ENCODE data around the gene FFAR3.
A peak's percentile ranks its signal among the peaks of the same experiment; 100 is the strongest.

FFAR3 gene

GRCh38 chr19:35357867-35358573 lies at the start of gene FFAR3:
TSS of gene FFAR3 (plus strand) at chr19:35358460. CDS start at chr19:35358891, 431 bp downstream.
- DNase-seq: peak; percentile 52

- DNase-seq: no peak
Measured at GRCh38 chr19:35308910-35309309, 49.4 kb upstream of the FFAR3 start.

- DNase-seq: no peak
Measured at GRCh38 chr19:35309481-35310279, 48.6 kb upstream of the FFAR3 start.

GRCh38 chr19:35310331-35310730 lies 47.9 kb upstream of the FFAR3 start:
- DNase-seq: no peak

- no peak for DNase-seq
Measured at GRCh38 chr19:35310811-35311465, 47.3 kb upstream of the FFAR3 start.

GRCh38 chr19:35311901-35312665 lies 46.2 kb upstream of the FFAR3 start:
- no peak for DNase-seq

GRCh38 chr19:35313587-35313986 lies 44.7 kb upstream of the FFAR3 start:
- DNase-seq: no peak

- DNase-seq: no peak
Measured at GRCh38 chr19:35314031-35314430, 44.2 kb upstream of the FFAR3 start.

GRCh38 chr19:35314858-35315470 lies 43.3 kb upstream of the FFAR3 start:
- no peak for DNase-seq

- no peak for DNase-seq
Measured at GRCh38 chr19:35315883-35316282, 42.4 kb upstream of the FFAR3 start.

GRCh38 chr19:35316560-35316959 lies 41.7 kb upstream of the FFAR3 start:
- DNase-seq: no peak

GRCh38 chr19:35317464-35318043 lies 40.7 kb upstream of the FFAR3 start:
- DNase-seq: no peak

- DNase-seq: no peak
Measured at GRCh38 chr19:35318679-35319448, 39.4 kb upstream of the FFAR3 start.

- peak; percentile 11 for DNase-seq
Measured at GRCh38 chr19:35320065-35320713, 38.1 kb upstream of the FFAR3 start.

- no peak for DNase-seq
Measured at GRCh38 chr19:35321291-35321690, 37.0 kb upstream of the FFAR3 start.

GRCh38 chr19:35322014-35322413 lies 36.2 kb upstream of the FFAR3 start:
- no peak for DNase-seq

GRCh38 chr19:35327642-35328041 lies 30.6 kb upstream of the FFAR3 start:
- DNase-seq: no peak

- DNase-seq: peak; percentile 67
Measured at GRCh38 chr19:35328851-35329285, 29.4 kb upstream of the FFAR3 start, which contains the start of gene CD22. TSS of gene CD22 (plus strand) at chr19:35329187. CDS start at chr19:35332041, 2,854 bp downstream.

GRCh38 chr19:35329323-35329722 lies 28.9 kb upstream of the FFAR3 start:
- DNase-seq: no peak

GRCh38 chr19:35330475-35330874 lies 27.8 kb upstream of the FFAR3 start:
- no peak for DNase-seq

Data from GDM1 (cell line).